H9 (cell line): ENCODE data around the gene ABCA3. TPM values are rescaled to one million over a fixed set of nuclear protein-coding genes. Genes with fewer than 3 reads are reported as not detected.

Experiments used
- DNase-seq: peaks from one replicate; pipeline ENCODE4 v3.0.0-alpha.2; 2017
- H2AFZ ChIP-seq: one replicate; pipeline ENCODE4 v1.6.1; 2013; ENCODE audit warnings: mild to moderate bottlenecking, low read length, control low read depth, moderate library complexity
- H2AK5ac ChIP-seq: 2 replicates; pipeline ENCODE4 v1.6.1; 2013; ENCODE audit warnings: low read length, control low read depth, mixed read lengths; ENCODE audit not compliant: insufficient read length
- H2BK120ac ChIP-seq: one replicate; pipeline ENCODE4 v1.6.1; 2013; ENCODE audit warnings: low read depth, mild to moderate bottlenecking, low read length, control low read depth, inconsistent platforms; ENCODE audit not compliant: poor library complexity, severe bottlenecking
- H2BK12ac ChIP-seq: 2 replicates; pipeline ENCODE4 v1.6.1; 2013; ENCODE audit warnings: low read length, control low read depth, mixed read lengths, low read depth; ENCODE audit not compliant: insufficient read length
- H2BK15ac ChIP-seq: 2 replicates; pipeline ENCODE4 v1.6.1; 2013; ENCODE audit warnings: low read depth, low read length, control low read depth
- H2BK20ac ChIP-seq: one replicate; pipeline ENCODE4 v1.6.1; 2013; ENCODE audit warnings: low read depth, mild to moderate bottlenecking, low read length, control low read depth, inconsistent platforms; ENCODE audit not compliant: poor library complexity, severe bottlenecking
- H2BK5ac ChIP-seq: 2 replicates; pipeline ENCODE4 v1.6.1; 2013; ENCODE audit warnings: low read length, control low read depth, mixed read lengths; ENCODE audit not compliant: insufficient read length
- H3K14ac ChIP-seq: 2 replicates; pipeline ENCODE4 v1.6.1; 2013; ENCODE audit warnings: low read length, control low read depth; ENCODE audit not compliant: insufficient read depth
- H3K18ac ChIP-seq: 2 replicates; pipeline ENCODE4 v1.6.1; 2013; ENCODE audit warnings: low read depth, mild to moderate bottlenecking, mixed read lengths, low read length, control low read depth; ENCODE audit not compliant: insufficient read length
- H3K23ac ChIP-seq: 2 replicates; pipeline ENCODE4 v1.6.1; 2013; ENCODE audit warnings: low read length, control low read depth, mixed read lengths, low read depth; ENCODE audit not compliant: insufficient read length
- H3K23me2 ChIP-seq: 2 replicates; pipeline ENCODE4 v1.6.1; 2013; ENCODE audit warnings: low read depth, mild to moderate bottlenecking, mixed read lengths, low read length, control low read depth; ENCODE audit not compliant: insufficient read length, poor library complexity, severe bottlenecking
- H3K27ac ChIP-seq: 2 replicates; pipeline ENCODE4 v1.5.1; 2013; ENCODE audit warnings: low read length, control low read depth, mixed read lengths, low read depth; ENCODE audit not compliant: insufficient read length
- H3K27me3 ChIP-seq: 2 replicates; pipeline ENCODE4 v1.6.1; 2013; ENCODE audit warnings: low read length, control low read depth, inconsistent platforms; ENCODE audit not compliant: insufficient read depth
- H3K4ac ChIP-seq: 2 replicates; pipeline ENCODE4 v1.6.1; 2013; ENCODE audit warnings: low read depth, mild to moderate bottlenecking, control low read depth, inconsistent platforms, low read length, moderate library complexity
- H3K4me1 ChIP-seq: 2 replicates; pipeline ENCODE4 v1.6.1; 2013; ENCODE audit warnings: low read length, control low read depth, inconsistent platforms; ENCODE audit not compliant: insufficient read depth
- H3K4me2 ChIP-seq: 2 replicates; pipeline ENCODE4 v1.6.1; 2013; ENCODE audit warnings: low read length, control low read depth, mixed read lengths; ENCODE audit not compliant: insufficient read length, insufficient read depth
- H3K56ac ChIP-seq: 2 replicates; pipeline ENCODE4 v1.6.1; 2013; ENCODE audit warnings: low read depth, mild to moderate bottlenecking, mixed read lengths, low read length, control low read depth; ENCODE audit not compliant: insufficient read length
- H3K79me1 ChIP-seq: 2 replicates; pipeline ENCODE4 v1.6.1; 2013; ENCODE audit warnings: low read depth, mild to moderate bottlenecking, moderate library complexity, low read length, control low read depth, inconsistent platforms; ENCODE audit not compliant: insufficient read depth, poor library complexity, severe bottlenecking
- H3K79me2 ChIP-seq: 2 replicates; pipeline ENCODE4 v1.6.1; 2013; ENCODE audit warnings: low read length, control low read depth, inconsistent platforms; ENCODE audit not compliant: insufficient read depth
- H3K9ac ChIP-seq: 2 replicates; pipeline ENCODE4 v1.6.1; 2013; ENCODE audit warnings: low read length, control low read depth, mixed read lengths; ENCODE audit not compliant: insufficient read length; ENCODE audit errors: extremely low read depth
- H3K9me3 ChIP-seq: one replicate; pipeline ENCODE4 v1.6.1; 2013; ENCODE audit warnings: low read depth, low read length, inconsistent platforms; ENCODE audit not compliant: control insufficient read depth
- H3T11ph ChIP-seq: one replicate; pipeline ENCODE4 v1.6.1; 2013; ENCODE audit warnings: mild to moderate bottlenecking, low read length, control low read depth, inconsistent platforms
- H4K20me1 ChIP-seq: one replicate; pipeline ENCODE4 v1.6.1; 2013; ENCODE audit not compliant: control insufficient read depth, insufficient read length, insufficient read depth
- H4K5ac ChIP-seq: 2 replicates; pipeline ENCODE4 v1.6.1; 2013; ENCODE audit warnings: low read depth, mild to moderate bottlenecking, mixed read lengths, low read length, control low read depth; ENCODE audit not compliant: insufficient read length
- H4K8ac ChIP-seq: replicated peaks from 2 replicates; pipeline ENCODE4 v1.6.1; 2013; ENCODE audit warnings: low read length, control low read depth, mixed read lengths, low read depth; ENCODE audit not compliant: insufficient read length
- H4K91ac ChIP-seq: 2 replicates; pipeline ENCODE4 v1.6.1; 2013; ENCODE audit warnings: low read depth, mild to moderate bottlenecking, moderate library complexity, mixed read lengths, low read length, control low read depth; ENCODE audit not compliant: insufficient read length
- H3K27ac Mint-ChIP-seq, 3 experiments: 2 replicates in 2 of 3; 3 replicates in 1 of 3; pipeline ENCODE4 v1.8.0; 2020 to 2021; ENCODE audit warnings: mixed read lengths in 3 of 3, mild to moderate bottlenecking in 1 of 3, moderate library complexity in 1 of 3
- H3K27me3 Mint-ChIP-seq: 2 replicates; pipeline ENCODE4 v1.8.0; 2021; ENCODE audit warnings: low read depth, mild to moderate bottlenecking, moderate library complexity, mixed read lengths
- H3K36me3 Mint-ChIP-seq, 3 experiments: 2 replicates in 2 of 3; 3 replicates in 1 of 3; pipeline ENCODE4 v1.8.0; 2020 to 2021; ENCODE audit warnings: low read depth in 3 of 3, mixed read lengths in 3 of 3; ENCODE audit not compliant: insufficient read depth in 1 of 3
- H3K4me1 Mint-ChIP-seq, 2 experiments: 2 replicates each; pipeline ENCODE4 v1.8.0; 2020; ENCODE audit warnings: mixed read lengths in 2 of 2
- H3K4me3 Mint-ChIP-seq, 2 experiments: 2 replicates in 1 of 2; 3 replicates in 1 of 2; pipeline ENCODE4 v1.8.0; 2020 to 2021; ENCODE audit warnings: mild to moderate bottlenecking in 2 of 2, mixed read lengths in 2 of 2, moderate library complexity in 1 of 2
- H3K9me3 Mint-ChIP-seq, 2 experiments: 2 replicates in 1 of 2; 3 replicates in 1 of 2; pipeline ENCODE4 v1.8.0; 2020; ENCODE audit warnings: mild to moderate bottlenecking in 2 of 2, mixed read lengths in 2 of 2, moderate library complexity in 1 of 2
- WGBS: extraction: QIAGEN DNeasy Blood & Tissue Kit; methylation state at CpG from one replicate; pipeline ENCODE4 v1.1.7; 2013; ENCODE audit warnings: missing lambda C conversion rate, low lambda C conversion rate, mixed read lengths; ENCODE audit not compliant: insufficient read length; ENCODE audit errors: extremely low coverage; 5-methylcytosine and 5-hydroxymethylcytosine counted together
- total RNA-seq: library from RNA; stranded (reverse); gene quantifications from 2 replicates; pipeline ENCODE4 v1.2.1, GENCODE V29; 2021
- TF ChIP-seq, protein P1 (sequence below): fragments of 200-600 bp; sonication (generic); conservative IDR thresholded peaks from 3 replicates; pipeline ENCODE4 v1.8.0; 2021; ENCODE audit warnings: antibody characterized with exemption, mild to moderate bottlenecking

Gene ABCA3
- total RNA-seq, 1 experiment from 2014 or later, result 8.0 TPM

DNA sequence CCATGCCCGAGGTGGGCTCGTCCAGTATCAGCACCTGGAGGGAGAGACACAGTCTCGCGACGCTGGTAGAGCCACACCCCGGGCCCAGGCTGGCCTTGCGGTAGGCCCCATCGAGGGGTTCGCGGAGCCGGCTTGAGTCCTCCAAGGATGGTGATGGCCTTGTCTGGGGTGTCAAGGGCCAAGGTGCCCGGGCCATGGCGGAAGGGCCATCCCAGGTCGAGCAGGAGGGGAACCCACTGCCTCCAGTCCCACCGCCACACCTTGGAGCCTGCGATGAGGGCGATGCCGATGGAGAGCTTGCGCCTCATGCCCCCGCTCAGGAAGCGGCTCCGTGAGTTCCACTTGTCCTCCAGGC, 43.0 kb downstream of the ABCA3 start:
- TF ChIP-seq, protein P1, sequence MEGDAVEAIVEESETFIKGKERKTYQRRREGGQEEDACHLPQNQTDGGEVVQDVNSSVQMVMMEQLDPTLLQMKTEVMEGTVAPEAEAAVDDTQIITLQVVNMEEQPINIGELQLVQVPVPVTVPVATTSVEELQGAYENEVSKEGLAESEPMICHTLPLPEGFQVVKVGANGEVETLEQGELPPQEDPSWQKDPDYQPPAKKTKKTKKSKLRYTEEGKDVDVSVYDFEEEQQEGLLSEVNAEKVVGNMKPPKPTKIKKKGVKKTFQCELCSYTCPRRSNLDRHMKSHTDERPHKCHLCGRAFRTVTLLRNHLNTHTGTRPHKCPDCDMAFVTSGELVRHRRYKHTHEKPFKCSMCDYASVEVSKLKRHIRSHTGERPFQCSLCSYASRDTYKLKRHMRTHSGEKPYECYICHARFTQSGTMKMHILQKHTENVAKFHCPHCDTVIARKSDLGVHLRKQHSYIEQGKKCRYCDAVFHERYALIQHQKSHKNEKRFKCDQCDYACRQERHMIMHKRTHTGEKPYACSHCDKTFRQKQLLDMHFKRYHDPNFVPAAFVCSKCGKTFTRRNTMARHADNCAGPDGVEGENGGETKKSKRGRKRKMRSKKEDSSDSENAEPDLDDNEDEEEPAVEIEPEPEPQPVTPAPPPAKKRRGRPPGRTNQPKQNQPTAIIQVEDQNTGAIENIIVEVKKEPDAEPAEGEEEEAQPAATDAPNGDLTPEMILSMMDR, result no peak
- no peak overlapping the region for H4K5ac ChIP-seq
- H3K27me3 Mint-ChIP-seq, result no peaks in the 10 kb centered on the region; the same call in 1 of the 2 replicates

More for the DNA sequence above, 43.0 kb downstream of the ABCA3 start:
- no peak overlapping the region for H2BK15ac ChIP-seq
- no peak for DNase-seq
- no CpG with 5 or more reads among the region's 22 CpGs for WGBS
- Mint-ChIP-seq H3K4me1 (no peaks in the 10 kb centered on the region), H3K4me3 (no peak overlapping the region), H3K36me3 (no peaks in the 10 kb centered on the region), H3K9me3 (no peaks in the 10 kb centered on the region), H3K27ac (no peak overlapping the region)
- H2BK20ac ChIP-seq, result no peak overlapping the region
- H3K27me3 ChIP-seq, result no peaks in the 10 kb centered on the region
- H3K14ac ChIP-seq, result no peak overlapping the region; the same call in 1 of the 2 replicates
- H3K27ac ChIP-seq, result no peak overlapping the region
- no peaks in the 10 kb centered on the region for H3K79me2 ChIP-seq
- no peaks in the 10 kb centered on the region for H3K23me2 ChIP-seq
- H3K9me3 ChIP-seq, result no peaks in the 10 kb centered on the region
- no peak overlapping the region for H3K4ac ChIP-seq
- H2BK12ac ChIP-seq, result no peak overlapping the region
- H2AK5ac ChIP-seq, result no peak overlapping the region
- H3K4me2 ChIP-seq, result no peak overlapping the region
- no peak overlapping the region for H4K91ac ChIP-seq
- no peak overlapping the region for H3K9ac ChIP-seq
- no peak overlapping the region for H2BK5ac ChIP-seq
- no peak overlapping the region for H2BK120ac ChIP-seq
- no peaks in the 10 kb centered on the region for H3K79me1 ChIP-seq
- no peaks in the 10 kb centered on the region for H4K20me1 ChIP-seq
- no peak overlapping the region for H3K23ac ChIP-seq
- no peak overlapping the region for H3T11ph ChIP-seq
- no peak overlapping the region for H4K8ac ChIP-seq
- no peak overlapping the region for H3K56ac ChIP-seq
- H3K4me1 ChIP-seq, result 0 out of 2 replicates have a peak, but pooled peaks cover 3% of the 10 kb centered on the region
- no peak overlapping the region for H2AFZ ChIP-seq
- H3K18ac ChIP-seq, result no peak overlapping the region
